ENCODE measurements around the gene TMPRSS3. TPM values are rescaled to one million over a fixed set of nuclear protein-coding genes. Genes with fewer than 3 reads are reported as not detected.

The TMPRSS3 gene
- total and polyA plus RNA-seq, 9 of the 15 experiments (the other 6 are each of a cell fraction or from before 2014, with no cell fraction given), result 0.07 TPM; not detected in 8

GRCh38 chr21:42438316-42439205, 42.7 kb upstream of the TMPRSS3 start (continued):
- TF ChIP-seq COPS2 (conservative IDR thresholded peaks at IDR 0.05) (no peak), ID3 (CRISPR knock-in tag; IDR thresholded peaks at IDR 0.05) (no peak), ID3 (tag; IDR thresholded peaks at IDR 0.05) (no peak), KDM4B (IDR thresholded peaks at IDR 0.05; ENCODE audit: borderline replicate concordance in 2 of 2, low read depth in 1 of 2) (no peak), PYGO2 (tag; IDR thresholded peaks at IDR 0.05) (no peak), TAF9B (IDR thresholded peaks at IDR 0.05; ENCODE audit: partially characterized antibody) (no peak), HEY1 (CRISPR knock-in tag; IDR thresholded peaks at IDR 0.05; ENCODE audit: borderline replicate concordance) (no peak), ZNF444 (CRISPR knock-in tag; IDR thresholded peaks at IDR 0.05) (no peak), SRSF9 (IDR thresholded peaks at IDR 0.05; ENCODE audit: borderline replicate concordance, low read depth, low read length) (no peak)

- H3K27me3 ChIP-seq (ENCODE audit: control insufficient read depth in 2 of 2, insufficient read depth in 2 of 2, low read length in 2 of 2), result peaks cover 0 to 4% of the 10 kb centered on the region in 2 experiments; a peak in 2 of 5 replicates
- H3K79me2 ChIP-seq (ENCODE audit: control insufficient read depth, insufficient read depth, low read length), result no peaks in the 10 kb centered on the region
- ChIA-PET CTCF (ENCODE audit: low intra/inter-chr PET ratio) (no interaction called here), POLR2A (interaction anchor here (0.5 to 1.1 kb wide), 2 partner anchors 61 to 148 kb away, joined by 3 read pairs; no protein-coding TSS in a partner anchor)
- H4K20me1 ChIP-seq (replicated peaks; ENCODE audit: control insufficient read depth, insufficient read depth, low read length), result no peaks in the 10 kb centered on the region; the same call in 1 of the 2 replicates
- 20% methylated on average over 8 of the region's 8 CpGs for WGBS (ENCODE audit: insufficient coverage, low coverage, missing lambda C conversion rate)
- intact Hi-C loops (cut with micrococcal nuclease), result no loop called here
- no TSS peak for BruUV-seq (replicated peaks)
- FAIRE-seq, result peak; percentile 15
- no peaks in the 10 kb centered on the region for H3K9me1 ChIP-seq (ENCODE audit: control insufficient read depth, insufficient read depth, low read length)
- no peaks in the 10 kb centered on the region for H3K36me3 ChIP-seq (ENCODE audit: control insufficient read depth, insufficient read depth, low read length)
- H2AFZ ChIP-seq (ENCODE audit: low read depth, low read length), result no peak overlapping the region
- no peak overlapping the region for H3K27ac ChIP-seq (ENCODE audit: extremely low read depth, low read depth, low read length)
- H3K9ac ChIP-seq (ENCODE audit: insufficient read depth in 1 of 2, low read depth in 2 of 2, low read length in 2 of 2), result no peak overlapping the region
- H3K9me3 ChIP-seq (replicated peaks; ENCODE audit: control insufficient read depth, insufficient read depth, low read depth, low read length), result no peaks in the 10 kb centered on the region
- no peak for DNase-seq (ENCODE audit: extremely low read depth in 1 of 4, low spot score in 3 of 4)
- H3K4me1 ChIP-seq (replicated peaks in 1 of 2; ENCODE audit: control insufficient read depth in 2 of 2, insufficient read depth in 2 of 2, low read length in 2 of 2), result peaks cover 7 to 13% of the 10 kb centered on the region in 2 experiments; a peak in 3 of 5 replicates
- no peak overlapping the region for H3K4me2 ChIP-seq (ENCODE audit: insufficient read depth, low read length)
- in situ Hi-C loops (cut with MboI), result no loop called here
- H3K4me3 ChIP-seq, result no peak overlapping the region
- ATAC-seq, result peak; percentile 44; the same call in 1 of the 3 replicates
- TF ChIP-seq MAZ (CRISPR knock-in tag; conservative IDR thresholded peaks at IDR 0.05 in 1 of 2, IDR thresholded peaks at IDR 0.05 in 1 of 2), result no peak
- peak; percentile 98 for TF ChIP-seq REST (IDR thresholded peaks at IDR 0.05; ENCODE audit: borderline replicate concordance)
- TF ChIP-seq REST (CRISPR knock-in tag; IDR thresholded peaks at IDR 0.05; ENCODE audit: low read depth), result peak; percentile 88
Measured at GRCh38 chr21:42437786-42438185, 41.9 kb upstream of the TMPRSS3 start.
